ENCODE data around the gene NAA80.

The NAA80 gene

GRCh38 chr3:50337175-50337861 is 38.1 kb upstream of the NAA80 start:
- Histone ChIP-seq H3K9me3 (no peaks in the 10 kb centered on the region), H3K4me1 (peaks cover 24% of the 10 kb centered on the region), H3K27me3 (ENCODE audit: low read depth) (no peaks in the 10 kb centered on the region), H3K4me3 (peak overlapping the region; percentile 87), H3K36me3 (replicated peaks) (peaks cover 23% of the 10 kb centered on the region)
- in situ Hi-C loops (cut with MboI; ENCODE audit: low sequenced_read_pairs) = no loop called here
- DNase-seq (ENCODE audit: low spot score in 2 of 2) = peak; percentile 97 to 100

GRCh38 chr3:50336452-50337174 is 37.4 kb upstream of the NAA80 start:
- H3K27me3 ChIP-seq (ENCODE audit: low read depth) = no peaks in the 10 kb centered on the region
- H3K36me3 ChIP-seq (replicated peaks) = peaks cover 30% of the 10 kb centered on the region
- in situ Hi-C loops (cut with MboI; ENCODE audit: low sequenced_read_pairs) = no loop called here
- H3K4me3 ChIP-seq = peak overlapping the region; percentile 87
- peaks cover 24% of the 10 kb centered on the region for H3K4me1 ChIP-seq
- H3K9me3 ChIP-seq = no peaks in the 10 kb centered on the region
- DNase-seq (ENCODE audit: low spot score in 2 of 2) = peak; percentile 21 to 38

GRCh38 chr3:50334339-50335075 is 35.3 kb upstream of the NAA80 start:
- in situ Hi-C loops (cut with MboI; ENCODE audit: low sequenced_read_pairs) = no loop called here
- Histone ChIP-seq H3K4me1 (peaks cover 24% of the 10 kb centered on the region), H3K36me3 (replicated peaks) (peaks cover 51% of the 10 kb centered on the region), H3K4me3 (0 out of 2 replicates have a peak overlapping the region, but pooled peaks have one; percentile 3), H3K9me3 (no peaks in the 10 kb centered on the region), H3K27me3 (ENCODE audit: low read depth) (no peaks in the 10 kb centered on the region)
- DNase-seq (ENCODE audit: low spot score in 2 of 2) = no peak

DNA sequence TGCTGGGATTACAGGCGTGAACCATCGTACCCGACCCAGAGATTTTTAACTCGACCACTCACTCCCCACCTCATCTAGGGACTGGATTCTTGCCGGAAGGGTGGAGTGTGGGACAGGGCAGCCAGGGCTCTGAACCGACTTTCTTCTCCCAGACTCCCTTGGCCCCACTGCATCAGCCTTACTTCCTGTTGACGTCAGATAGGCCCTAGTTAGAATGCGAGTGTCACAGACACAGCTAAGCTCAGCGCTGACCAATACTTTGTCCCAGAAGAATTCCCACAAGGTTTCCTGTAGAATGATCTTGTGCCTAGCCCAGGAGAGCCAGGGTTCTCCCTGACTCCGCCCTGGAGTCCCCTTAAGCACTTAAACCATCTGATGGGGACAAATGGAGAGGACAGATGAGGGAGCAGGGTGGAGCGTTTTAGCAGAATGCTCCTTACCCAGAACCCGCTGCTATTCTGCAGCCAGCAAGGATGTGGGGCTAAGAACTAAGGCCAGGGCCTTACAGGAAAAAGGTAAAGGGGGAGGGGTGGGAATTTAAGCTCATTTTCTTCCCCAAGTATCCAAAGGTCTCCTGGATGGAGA is 34.6 kb upstream of the NAA80 start:
- Histone ChIP-seq H3K36me3 (replicated peaks) (peaks cover 53% of the 10 kb centered on the region), H3K9me3 (no peaks in the 10 kb centered on the region), H3K4me1 (peaks cover 24% of the 10 kb centered on the region), H3K4me3 (no peak overlapping the region), H3K27me3 (ENCODE audit: low read depth) (no peaks in the 10 kb centered on the region)
- DNase-seq (ENCODE audit: low spot score in 2 of 2) = no peak
- in situ Hi-C loops (cut with MboI; ENCODE audit: low sequenced_read_pairs) = no loop called here

DNA sequence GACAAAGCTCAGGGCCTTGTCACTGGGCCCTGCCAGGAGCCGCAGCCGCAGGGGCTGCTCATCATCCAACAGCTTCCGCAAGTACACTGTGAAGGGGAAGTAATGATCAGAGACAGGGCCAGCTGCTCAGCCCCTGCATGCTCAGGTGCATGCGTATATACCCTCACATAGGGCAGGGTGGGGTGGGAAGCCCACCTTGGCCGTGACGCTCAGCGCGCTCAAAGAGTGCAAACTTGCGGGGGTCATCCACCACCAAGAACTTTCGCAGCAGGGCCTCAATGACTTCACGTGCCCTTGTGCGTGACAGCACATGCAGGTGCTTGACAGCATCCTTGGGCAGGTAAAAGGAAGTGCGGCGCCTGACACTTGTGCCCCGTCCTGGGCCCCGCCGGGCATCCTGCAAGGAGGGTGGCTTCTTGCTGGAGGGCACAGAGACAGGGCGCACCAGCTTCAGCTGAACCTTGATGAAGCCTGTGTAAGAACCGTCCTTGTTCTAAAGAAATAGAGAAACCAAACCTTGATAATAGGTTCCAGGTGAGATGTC is 32.2 kb upstream of the NAA80 start:
- H3K36me3 ChIP-seq (replicated peaks) = peaks cover 47% of the 10 kb centered on the region
- no peaks in the 10 kb centered on the region for H3K27me3 ChIP-seq (ENCODE audit: low read depth)
- in situ Hi-C loops (cut with MboI; ENCODE audit: low sequenced_read_pairs) = no loop called here
- no peaks in the 10 kb centered on the region for H3K9me3 ChIP-seq
- no peak for DNase-seq (ENCODE audit: low spot score in 2 of 2)
- no peak overlapping the region for H3K4me3 ChIP-seq
- H3K4me1 ChIP-seq = peaks cover 18% of the 10 kb centered on the region

- no peak for DNase-seq (ENCODE audit: low spot score in 2 of 2)
- in situ Hi-C loops (cut with MboI; ENCODE audit: low sequenced_read_pairs) = no loop called here
- peaks cover 11% of the 10 kb centered on the region for H3K4me1 ChIP-seq
- no peaks in the 10 kb centered on the region for H3K27me3 ChIP-seq (ENCODE audit: low read depth)
- no peak overlapping the region for H3K4me3 ChIP-seq
- H3K9me3 ChIP-seq = no peaks in the 10 kb centered on the region
- H3K36me3 ChIP-seq (replicated peaks) = peaks cover 42% of the 10 kb centered on the region
Measured at GRCh38 chr3:50330330-50330729, 31.1 kb upstream of the NAA80 start.

GRCh38 chr3:50327943-50328691 is 28.9 kb upstream of the NAA80 start, which contains the start of gene TUSC2:
Gene TUSC2 (minus strand): TSS chr3:50328223. CDS start chr3:50328099, 124 bp downstream.
- Histone ChIP-seq H3K4me1 (peaks cover 6% of the 10 kb centered on the region), H3K27me3 (ENCODE audit: low read depth) (no peaks in the 10 kb centered on the region), H3K9me3 (no peaks in the 10 kb centered on the region), H3K36me3 (replicated peaks) (peaks cover 41% of the 10 kb centered on the region), H3K4me3 (peak within 1 kb of the TSS; percentile 70)
- in situ Hi-C loops (cut with MboI; ENCODE audit: low sequenced_read_pairs) = loop anchor here (5.0 kb wide), 1 partner anchor 36 kb away; the partner anchor contains the start of gene IFRD2
- peak; percentile 97 to 98 for DNase-seq (ENCODE audit: low spot score in 2 of 2)

DNA sequence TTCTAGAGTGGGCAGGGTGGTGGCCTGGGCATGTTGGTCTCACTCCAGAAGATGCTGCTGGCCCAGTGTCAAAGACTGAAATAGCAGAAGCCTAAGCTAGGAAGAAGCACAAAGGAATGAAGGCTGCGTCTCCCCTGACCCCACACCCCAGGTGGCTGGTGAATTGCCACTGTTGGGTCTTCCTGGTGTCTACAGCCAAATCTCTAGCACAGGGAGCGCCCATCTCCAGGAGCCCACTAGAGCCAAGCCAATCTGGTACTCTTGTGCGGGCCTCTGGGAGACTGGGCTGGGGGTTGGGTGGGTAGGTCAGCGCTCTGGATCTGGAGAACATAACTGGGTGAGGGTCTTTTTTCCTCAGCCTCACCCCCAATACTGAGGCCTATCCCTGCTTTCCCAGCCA is 27.9 kb upstream of the NAA80 start:
- peak overlapping the region; percentile 70 for H3K4me3 ChIP-seq
- peaks cover 37% of the 10 kb centered on the region for H3K36me3 ChIP-seq (replicated peaks)
- peaks cover 6% of the 10 kb centered on the region for H3K4me1 ChIP-seq
- in situ Hi-C loops (cut with MboI; ENCODE audit: low sequenced_read_pairs) = loop anchor here (5.0 kb wide), 1 partner anchor 35 kb away; the partner anchor contains the start of gene IFRD2
- H3K9me3 ChIP-seq = no peaks in the 10 kb centered on the region
- no peaks in the 10 kb centered on the region for H3K27me3 ChIP-seq (ENCODE audit: low read depth)
- DNase-seq (ENCODE audit: low spot score in 2 of 2) = no peak

DNA sequence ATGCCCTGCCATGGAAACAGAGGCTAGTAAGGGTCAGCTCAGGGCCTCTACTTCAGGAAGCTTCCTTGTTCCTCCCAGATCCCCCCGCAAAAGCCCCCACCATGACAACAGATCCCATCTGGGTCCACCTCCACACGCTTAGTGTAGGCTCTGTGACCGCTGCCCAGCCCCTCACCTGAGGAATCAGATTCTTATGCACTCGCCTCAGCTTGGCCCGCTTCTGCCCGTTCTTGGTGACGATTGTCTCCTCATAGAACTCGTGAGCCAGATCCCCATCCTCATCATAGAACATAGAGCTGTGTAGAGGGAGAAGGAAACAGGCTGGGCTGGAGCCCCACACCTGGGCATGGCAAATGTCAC is 27.0 kb upstream of the NAA80 start:
- in situ Hi-C loops (cut with MboI; ENCODE audit: low sequenced_read_pairs) = loop anchor here (5.0 kb wide), 1 partner anchor 34 kb away; the partner anchor contains the start of gene IFRD2
- peaks cover 28% of the 10 kb centered on the region for H3K36me3 ChIP-seq (replicated peaks)
- DNase-seq (ENCODE audit: low spot score in 2 of 2) = no peak
- no peaks in the 10 kb centered on the region for H3K27me3 ChIP-seq (ENCODE audit: low read depth)
- peaks cover 11% of the 10 kb centered on the region for H3K4me1 ChIP-seq
- H3K9me3 ChIP-seq = no peaks in the 10 kb centered on the region
- H3K4me3 ChIP-seq = no peak overlapping the region

- H3K36me3 ChIP-seq (replicated peaks) = peaks cover 24% of the 10 kb centered on the region
- DNase-seq (ENCODE audit: low spot score in 2 of 2) = no peak
- H3K27me3 ChIP-seq (ENCODE audit: low read depth) = no peaks in the 10 kb centered on the region
- no peaks in the 10 kb centered on the region for H3K9me3 ChIP-seq
- peaks cover 11% of the 10 kb centered on the region for H3K4me1 ChIP-seq
- H3K4me3 ChIP-seq = no peak overlapping the region
- in situ Hi-C loops (cut with MboI; ENCODE audit: low sequenced_read_pairs) = loop anchor here (5.0 kb wide), 1 partner anchor 33 kb away; the partner anchor contains the start of gene IFRD2
Measured at GRCh38 chr3:50325497-50326181, 26.4 kb upstream of the NAA80 start.

DNA sequence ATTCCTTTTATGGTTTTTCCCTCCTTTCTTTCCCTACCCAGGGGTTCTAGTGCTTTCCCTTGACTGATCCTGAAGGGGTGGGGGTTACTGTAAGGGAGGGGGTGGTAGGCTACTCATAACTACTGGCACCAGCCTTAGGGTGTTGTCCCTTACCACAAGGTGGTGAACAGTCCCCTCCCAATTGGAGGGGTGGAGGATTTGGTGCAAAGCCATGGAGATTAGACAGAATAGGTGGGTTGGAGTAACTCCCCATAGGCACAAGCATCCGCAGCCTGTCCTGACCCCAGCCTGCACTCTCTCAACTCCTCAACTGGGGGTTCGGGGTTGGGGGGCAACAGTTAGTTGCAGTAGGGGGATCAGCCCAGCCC is 25.9 kb upstream of the NAA80 start:
- Histone ChIP-seq H3K36me3 (replicated peaks) (peaks cover 23% of the 10 kb centered on the region), H3K9me3 (no peaks in the 10 kb centered on the region), H3K4me3 (no peak overlapping the region), H3K4me1 (peaks cover 15% of the 10 kb centered on the region), H3K27me3 (ENCODE audit: low read depth) (no peaks in the 10 kb centered on the region)
- DNase-seq (ENCODE audit: low spot score in 2 of 2) = no peak
- in situ Hi-C loops (cut with MboI; ENCODE audit: low sequenced_read_pairs) = loop anchor here (5.0 kb wide), 1 partner anchor 33 kb away; the partner anchor contains the start of gene IFRD2

DNA sequence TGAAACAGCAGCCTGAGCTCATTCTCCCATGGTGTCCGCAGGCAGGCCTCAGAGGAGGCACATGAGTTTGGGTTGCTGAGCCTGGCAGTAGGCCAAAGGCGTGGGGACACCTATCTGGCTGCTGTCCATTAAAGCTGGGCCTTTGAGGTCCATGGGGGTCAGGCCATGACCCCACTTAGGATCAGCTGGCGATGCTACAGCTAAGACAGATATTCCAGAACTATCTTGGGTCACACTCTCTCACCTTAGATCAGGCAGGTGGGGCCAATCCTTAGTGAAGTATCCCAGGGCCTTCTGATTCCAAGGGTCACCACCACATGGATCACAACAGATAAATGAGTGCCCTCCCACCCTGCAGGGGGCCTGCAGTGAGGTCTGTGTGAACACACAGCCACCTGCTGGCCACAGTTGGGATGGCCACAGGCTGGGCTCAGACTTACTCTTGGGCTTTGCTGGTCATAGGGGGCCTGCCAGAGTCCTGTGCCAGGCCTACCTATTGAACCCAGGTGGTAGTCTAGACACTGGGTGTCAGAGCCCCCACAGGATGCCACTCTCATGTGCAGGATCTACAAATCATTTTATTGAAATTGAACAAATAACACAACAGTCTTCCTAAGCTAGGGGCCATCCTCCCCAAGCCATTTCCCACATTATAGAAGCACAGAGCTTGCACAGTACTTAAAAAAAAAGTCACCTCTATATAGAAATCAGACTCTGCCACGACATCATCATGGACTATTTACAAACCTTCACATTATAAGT is 25.3 kb upstream of the NAA80 start:
- H3K4me1 ChIP-seq = peaks cover 16% of the 10 kb centered on the region
- H3K27me3 ChIP-seq (ENCODE audit: low read depth) = no peaks in the 10 kb centered on the region
- H3K4me3 ChIP-seq = no peak overlapping the region
- H3K9me3 ChIP-seq = no peaks in the 10 kb centered on the region
- in situ Hi-C loops (cut with MboI; ENCODE audit: low sequenced_read_pairs) = loop anchor here (5.0 kb wide), 1 partner anchor 32 kb away; the partner anchor contains the start of gene IFRD2
- peak; percentile 49 to 87 for DNase-seq (ENCODE audit: low spot score in 2 of 2)
- H3K36me3 ChIP-seq (replicated peaks) = peaks cover 21% of the 10 kb centered on the region
